SK-N-MC (cell line): Measurements from ENCODE around the gene TPM3.

Source experiments
- DNase-seq: peaks from one replicate; pipeline ENCODE4 v3.0.0-alpha.2; 2011; ENCODE audit warnings: low read depth, low spot score
- H3K27ac ChIP-seq: fragments of 200-600 bp; sonication (generic); 2 replicates; pipeline ENCODE4 v1.5.1; 2016; ENCODE audit warnings: mixed run types
- H3K36me3 ChIP-seq: fragments of 200-600 bp; sonication (generic); 2 replicates; pipeline ENCODE4 v1.6.1; 2017; ENCODE audit warnings: antibody characterized with exemption, low read length, mixed read lengths; ENCODE audit not compliant: insufficient read depth
- H3K4me3 ChIP-seq: fragments of 200-600 bp; sonication (generic); 2 replicates; pipeline ENCODE4 v1.5.1; 2016
- H3K9ac ChIP-seq: fragments of 200-600 bp; sonication (generic); 2 replicates; pipeline ENCODE4 v1.8.0; 2017; ENCODE audit warnings: mixed run types, mixed read lengths; ENCODE audit not compliant: insufficient read length
- H3K9me3 ChIP-seq: fragments of 200-600 bp; sonication (generic); 2 replicates; pipeline ENCODE4 v1.6.1; 2017; ENCODE audit warnings: low read depth, mild to moderate bottlenecking, antibody characterized with exemption, low read length, moderate library complexity, mixed read lengths
- EZH2 ChIP-seq: fragments of 200-600 bp; sonication (generic); IDR thresholded peaks from one replicate; pipeline ENCODE4 v1.6.1; 2017; ENCODE audit warnings: antibody characterized with exemption
- FOXP2 ChIP-seq: optimal IDR thresholded peaks from 2 replicates; pipeline ENCODE3; 2011; ENCODE audit warnings: mild to moderate bottlenecking, moderate library complexity; ENCODE audit not compliant: insufficient read depth; ENCODE audit errors: extremely low read length, control extremely low read depth
- POLR2AphosphoS5 ChIP-seq: IDR thresholded peaks from 2 replicates; pipeline ENCODE4 v1.6.1; 2012; ENCODE audit warnings: mild to moderate bottlenecking, low read depth, low read length, borderline replicate concordance

Gene TPM3

DNA sequence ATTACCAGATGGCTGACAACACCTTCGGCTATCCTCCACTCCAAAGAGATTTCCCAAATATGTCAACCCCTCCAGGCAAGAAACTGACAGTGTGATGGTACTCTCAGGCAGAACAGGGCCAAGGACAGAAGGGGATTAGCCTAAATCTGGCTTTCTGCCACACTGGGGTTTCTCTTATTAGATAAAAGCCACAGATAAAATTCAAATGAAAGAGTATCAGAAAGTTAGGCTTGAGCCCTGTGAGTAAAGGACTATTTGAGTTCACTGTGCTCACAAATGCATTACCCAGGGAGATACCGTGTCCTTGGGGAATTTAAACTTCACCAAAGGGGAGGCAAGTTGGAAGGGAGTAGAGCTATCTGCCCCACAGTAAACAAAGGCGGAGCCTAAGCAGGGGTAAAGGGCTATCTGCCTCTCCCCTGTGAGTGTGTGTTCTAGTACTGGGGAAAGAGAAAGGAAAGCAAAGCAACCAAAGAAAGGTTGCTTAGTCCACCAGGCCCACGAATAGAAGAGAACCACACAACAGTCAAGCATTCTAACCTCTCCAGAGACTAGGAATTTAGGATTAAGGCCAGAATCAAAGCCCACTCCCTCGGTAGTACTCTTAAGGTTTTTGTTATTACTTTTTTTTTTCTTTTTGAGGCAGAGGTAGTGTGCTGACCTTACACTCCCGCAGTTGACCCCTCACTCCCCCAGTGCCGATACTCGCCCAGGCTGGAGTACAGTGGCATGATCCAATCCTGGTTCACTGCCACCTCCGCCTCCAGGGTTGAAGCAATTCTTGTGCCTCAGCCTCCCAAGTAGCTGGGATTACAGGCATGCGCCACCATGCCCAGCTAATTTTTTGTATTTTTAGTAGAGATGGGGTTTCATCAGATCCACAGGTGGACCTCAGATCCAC lies 12.7 kb downstream of the TPM3 start:
- Histone ChIP-seq H3K4me3 (peak overlapping the region; percentile 28), H3K9ac (peak overlapping the region; percentile 24), H3K27ac (peak overlapping the region; percentile 70), H3K9me3 (no peaks in the 10 kb centered on the region), H3K36me3 (peaks cover 27% of the 10 kb centered on the region)
- DNase-seq = no peak
- TF ChIP-seq EZH2 (no peak), FOXP2 (no peak), POLR2AphosphoS5 (no peak)

DNA sequence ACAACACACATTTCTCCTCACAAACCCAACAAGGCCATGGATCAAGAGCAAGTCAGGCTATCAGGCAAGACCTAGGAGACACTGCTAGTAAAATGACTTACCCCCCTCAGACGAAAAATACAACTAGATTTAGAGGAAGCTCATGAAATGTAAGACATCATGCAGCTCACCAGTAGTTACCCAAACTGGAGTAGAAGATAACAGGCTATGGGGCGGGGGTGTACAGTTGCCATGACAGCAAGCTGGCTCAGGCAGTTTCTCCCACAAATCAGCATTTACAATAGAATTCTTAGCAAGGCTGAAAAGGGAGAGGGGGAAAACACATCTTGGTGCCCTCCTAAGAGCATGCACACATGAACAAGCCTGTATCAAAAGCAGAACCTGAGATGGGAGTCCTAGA lies 13.9 kb downstream of the TPM3 start:
- TF ChIP-seq EZH2 = no peak
- no peak for TF ChIP-seq FOXP2
- no peak for TF ChIP-seq POLR2AphosphoS5
- H3K36me3 ChIP-seq = peaks cover 30% of the 10 kb centered on the region
- H3K9me3 ChIP-seq = no peaks in the 10 kb centered on the region
- H3K9ac ChIP-seq = no peak overlapping the region
- DNase-seq = no peak
- H3K27ac ChIP-seq = no peak overlapping the region
- no peak overlapping the region for H3K4me3 ChIP-seq

DNA sequence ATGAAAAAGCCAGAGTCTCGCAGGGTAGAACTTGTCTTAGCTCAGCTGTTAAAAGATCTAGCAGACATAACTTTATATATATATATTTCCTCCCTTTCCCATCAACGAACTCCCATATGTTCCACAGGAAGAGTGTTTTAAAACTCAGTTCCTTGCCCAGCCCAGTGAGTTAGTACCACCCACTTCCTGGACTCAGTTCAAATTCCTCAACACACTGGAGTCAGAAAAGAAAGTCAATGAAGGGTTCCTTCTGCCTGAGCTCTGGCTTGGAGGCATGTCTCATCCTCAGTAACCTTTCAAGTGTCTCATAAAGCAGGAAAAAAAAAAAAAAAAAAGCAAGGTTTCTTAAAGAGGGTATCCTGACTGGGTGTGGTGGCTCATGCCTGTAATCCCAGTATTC lies 15.6 kb downstream of the TPM3 start:
- Histone ChIP-seq H3K9ac (no peak overlapping the region), H3K4me3 (no peak overlapping the region), H3K9me3 (no peaks in the 10 kb centered on the region), H3K27ac (no peak overlapping the region), H3K36me3 (peaks cover 47% of the 10 kb centered on the region)
- no peak for TF ChIP-seq FOXP2
- no peak for TF ChIP-seq EZH2
- no peak for TF ChIP-seq POLR2AphosphoS5
- no peak for DNase-seq

DNA sequence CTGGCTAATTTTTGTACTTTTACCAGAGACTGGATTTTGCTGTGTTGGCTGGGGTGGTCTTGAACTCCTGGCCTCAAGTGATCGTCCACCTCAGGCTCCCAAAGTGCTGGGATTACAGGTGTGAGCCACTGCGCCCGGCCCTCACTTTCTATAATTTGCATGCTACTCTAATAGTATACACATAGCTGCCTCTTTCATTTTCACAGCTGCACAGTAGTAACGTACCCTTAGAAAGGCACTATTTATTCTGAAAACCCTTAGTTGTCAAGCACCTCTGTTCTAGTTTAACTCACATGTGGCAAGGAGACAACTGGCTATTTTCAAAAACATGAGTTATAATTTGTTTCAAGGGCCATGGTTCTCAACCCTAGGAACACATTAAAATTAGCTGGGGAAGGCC lies 17.2 kb downstream of the TPM3 start:
- no peak for TF ChIP-seq EZH2
- no peak for TF ChIP-seq POLR2AphosphoS5
- TF ChIP-seq FOXP2 = no peak
- no peak overlapping the region for H3K4me3 ChIP-seq
- H3K9ac ChIP-seq = no peak overlapping the region
- no peak overlapping the region for H3K27ac ChIP-seq
- peaks cover 54% of the 10 kb centered on the region for H3K36me3 ChIP-seq
- no peak for DNase-seq
- H3K9me3 ChIP-seq = no peaks in the 10 kb centered on the region

DNA sequence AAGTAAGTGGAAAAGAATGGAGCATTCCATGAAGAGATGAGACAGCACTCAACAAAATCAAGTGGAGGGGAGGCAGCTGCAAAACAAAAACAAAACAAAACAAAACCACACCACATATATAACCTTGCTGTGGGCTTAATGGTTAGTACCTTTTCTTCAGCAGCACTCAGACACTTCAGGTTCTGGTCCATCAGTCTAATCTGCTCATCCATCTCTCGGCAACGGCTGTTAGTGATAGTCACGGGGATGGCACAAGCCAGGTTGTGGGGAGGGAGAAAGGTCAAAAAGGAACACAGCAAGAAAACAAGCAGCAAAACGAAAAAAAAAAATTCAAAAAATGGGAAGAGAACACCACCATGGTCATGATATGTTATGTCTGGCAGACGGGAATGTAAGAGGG lies 20.0 kb downstream of the TPM3 start:
- DNase-seq = no peak
- H3K9me3 ChIP-seq = no peaks in the 10 kb centered on the region
- no peak overlapping the region for H3K4me3 ChIP-seq
- TF ChIP-seq FOXP2 (no peak), EZH2 (no peak), POLR2AphosphoS5 (no peak)
- H3K9ac ChIP-seq = no peak overlapping the region
- H3K27ac ChIP-seq = no peak overlapping the region
- H3K36me3 ChIP-seq = peaks cover 81% of the 10 kb centered on the region

DNA sequence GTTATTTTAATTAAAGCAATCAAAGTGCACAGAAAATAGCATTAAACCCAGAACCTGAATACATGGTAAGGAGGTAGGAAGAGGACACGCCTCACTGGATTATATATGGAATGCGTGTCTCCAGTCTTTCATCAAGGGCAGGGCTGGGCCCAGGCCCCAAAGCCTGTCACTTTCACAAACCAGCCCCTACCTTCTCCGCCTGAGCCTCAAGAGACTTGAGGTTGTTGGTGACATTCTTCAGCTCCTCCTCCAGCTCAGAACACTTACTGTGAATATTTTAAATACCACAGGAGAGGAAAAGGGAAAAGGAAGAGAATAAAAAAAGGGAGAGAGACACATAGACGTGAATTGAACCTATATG lies 20.7 kb downstream of the TPM3 start:
- no peak for DNase-seq
- TF ChIP-seq EZH2 = no peak
- no peak for TF ChIP-seq FOXP2
- no peak for TF ChIP-seq POLR2AphosphoS5

DNA sequence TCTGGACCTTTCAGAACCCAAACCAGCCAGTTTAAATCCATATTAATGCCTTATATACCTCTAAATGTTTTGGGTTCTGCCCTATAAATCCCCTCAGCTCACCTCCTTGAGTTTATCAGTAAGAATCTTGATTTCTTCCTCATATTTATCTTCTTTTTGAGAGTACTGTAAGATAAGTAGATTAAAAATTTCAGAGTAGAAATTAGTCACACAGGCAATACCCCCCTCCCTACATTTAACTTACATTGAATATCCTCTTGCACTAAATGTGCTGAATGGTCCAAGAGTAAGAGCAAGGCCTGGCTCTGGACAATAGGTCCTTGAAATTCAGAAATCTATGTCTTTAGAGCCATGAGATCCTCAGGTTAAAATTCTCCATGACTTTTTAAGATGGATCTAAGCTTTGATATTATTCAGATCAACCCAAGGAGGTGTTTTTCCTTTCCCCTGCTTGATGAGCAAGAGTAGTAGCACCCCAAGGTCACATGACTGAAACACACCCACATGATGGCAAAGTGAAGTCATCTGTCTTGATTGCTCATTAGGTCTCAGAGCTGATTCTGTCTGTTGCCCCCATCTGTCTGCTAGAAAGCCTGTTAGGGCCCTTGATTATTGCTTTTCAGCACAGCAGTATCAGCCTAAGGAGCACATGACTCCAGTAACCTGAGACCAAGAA lies 21.2 kb downstream of the TPM3 start:
- Histone ChIP-seq H3K27ac (no peak overlapping the region), H3K9me3 (no peaks in the 10 kb centered on the region), H3K36me3 (peaks cover 88% of the 10 kb centered on the region), H3K4me3 (no peak overlapping the region), H3K9ac (no peak overlapping the region)
- no peak for DNase-seq
- no peak for TF ChIP-seq EZH2
- TF ChIP-seq POLR2AphosphoS5 = no peak
- no peak for TF ChIP-seq FOXP2

More for the DNA sequence above, 20.7 kb downstream of the TPM3 start:
- no peaks in the 10 kb centered on the region for H3K9me3 ChIP-seq
- H3K36me3 ChIP-seq = peaks cover 87% of the 10 kb centered on the region
- H3K4me3 ChIP-seq = no peak overlapping the region
- H3K9ac ChIP-seq = no peak overlapping the region
- no peak overlapping the region for H3K27ac ChIP-seq

DNA sequence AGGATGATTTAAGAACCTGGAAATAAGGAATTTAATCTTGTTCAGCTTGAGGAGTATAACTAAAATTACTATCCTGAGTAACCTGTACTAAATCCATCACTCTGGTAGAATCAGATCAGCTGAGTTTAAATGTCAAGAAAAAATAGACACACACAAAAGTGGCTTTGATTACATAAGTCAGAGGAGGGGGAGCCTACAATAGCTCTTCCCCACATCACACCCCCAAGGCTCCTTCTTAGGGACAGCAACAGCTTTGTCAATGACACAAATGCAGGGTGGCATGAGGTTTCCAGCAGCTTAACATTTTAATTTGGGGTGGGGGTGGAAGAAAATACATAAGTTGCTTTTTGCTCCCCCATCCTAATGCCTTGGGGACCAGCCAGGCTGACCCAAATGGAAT lies 24.4 kb downstream of the TPM3 start:
- Histone ChIP-seq H3K9ac (no peak overlapping the region), H3K36me3 (peaks cover 100% of the 10 kb centered on the region), H3K9me3 (no peaks in the 10 kb centered on the region), H3K27ac (no peak overlapping the region), H3K4me3 (no peak overlapping the region)
- DNase-seq = no peak
- no peak for TF ChIP-seq POLR2AphosphoS5
- no peak for TF ChIP-seq FOXP2
- TF ChIP-seq EZH2 = no peak

DNA sequence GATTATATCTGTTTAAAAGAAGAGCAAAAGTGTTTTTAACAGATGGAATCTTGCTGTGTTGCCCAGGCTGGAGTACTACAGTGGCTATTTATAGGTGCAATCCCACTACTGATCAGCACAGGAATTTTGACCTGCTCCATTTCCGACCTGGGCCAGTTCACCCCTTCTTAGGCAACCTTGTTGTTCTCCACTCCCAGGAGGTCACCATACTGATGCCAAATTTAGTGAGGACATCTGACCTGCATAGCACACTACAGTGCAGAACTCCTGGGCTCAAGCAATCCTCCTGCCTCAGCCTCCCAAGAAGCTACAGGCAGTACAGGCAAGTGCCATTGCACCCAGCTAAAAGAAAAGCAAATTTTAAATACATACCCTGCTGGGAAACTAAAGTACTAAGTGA lies 25.7 kb downstream of the TPM3 start:
- Histone ChIP-seq H3K9me3 (no peaks in the 10 kb centered on the region), H3K27ac (no peak overlapping the region), H3K36me3 (peaks cover 100% of the 10 kb centered on the region), H3K4me3 (no peak overlapping the region), H3K9ac (no peak overlapping the region)
- DNase-seq = no peak
- TF ChIP-seq FOXP2 (no peak), POLR2AphosphoS5 (no peak), EZH2 (no peak)
